Upper lobe of right lung (tissue), 1 donor: Measurements from ENCODE around the gene MYO1G. TPM values are rescaled to one million over a fixed set of nuclear protein-coding genes. Genes with fewer than 3 reads are reported as not detected.
"Not testable (repeated sequence)": the region's sequence is repeated elsewhere in the genome, so short reads cannot be mapped to it uniquely, and the experiment has no call there.

Experiments
- ATAC-seq: fragments of 200-7000 bp; cut with Tn5 transposase; one replicate; pipeline ENCODE4 v1.9.1; 2020; ENCODE audit warnings: mild to moderate bottlenecking, moderate library complexity
- DNase-seq: peaks from one replicate; pipeline ENCODE4 v3.0.0-alpha.2; 2020
- H3K27ac ChIP-seq: fragments of 200-600 bp; one replicate; pipeline ENCODE4 v1.8.0; 2022
- H3K27me3 ChIP-seq: fragments of 200-600 bp; one replicate; pipeline ENCODE4 v1.8.0; 2022; ENCODE audit warnings: mild to moderate bottlenecking
- H3K36me3 ChIP-seq: fragments of 200-600 bp; one replicate; pipeline ENCODE4 v1.8.0; 2022
- H3K4me1 ChIP-seq: fragments of 200-600 bp; one replicate; pipeline ENCODE4 v1.8.0; 2022
- H3K4me3 ChIP-seq: fragments of 200-600 bp; one replicate; pipeline ENCODE4 v1.8.0; 2022; ENCODE audit warnings: mild to moderate bottlenecking
- H3K9me3 ChIP-seq: fragments of 200-600 bp; one replicate; pipeline ENCODE4 v1.8.0; 2022
- CTCF ChIP-seq: fragments of 200-600 bp; IDR thresholded peaks from one replicate; pipeline ENCODE4 v1.8.0; 2022; ENCODE audit warnings: antibody characterized with exemption
- intact Hi-C: fragments of 100-400 bp; cut with DNase I; formaldehyde crosslinking; loops from one replicate; pipeline ENCODE4 v1.11.0; 2022
- long read RNA-seq: library from polyadenylated mRNA; unstranded; transcript quantifications from one replicate; pipeline ENCODE4 v2.0.0, GENCODE V29; 2021
- total RNA-seq: library from RNA; stranded (reverse); fragmentation: NEBNext Ultra II Directional; extraction: Animal tissue kit (Norgen Biotek cat#: 25700); gene quantifications from one replicate; pipeline ENCODE4 v1.2.1, GENCODE V29; 2021
- donor health status: DM: no; HTN: yes; CAD: no; lungs with severe emphysema.

The MYO1G gene
- total RNA-seq = 21.0 TPM
- long read RNA-seq, transcript MYO1G-201 (22 exons, 3,267 nt) = major isoform, 8 of 37 reads
- long read RNA-seq, partial matches to known transcripts = 19 of 37 reads
- long read RNA-seq, other reads (novel, unspliced or antisense) = 10 of 37 reads

- no peaks in the 10 kb centered on the region for H3K27me3 ChIP-seq
- no peak for TF ChIP-seq CTCF
- H3K4me3 ChIP-seq = peak within 1 kb of the TSS; percentile 42
- intact Hi-C loops = no loop called here
- H3K36me3 ChIP-seq = peaks cover 15% of the 10 kb centered on the region
- H3K9me3 ChIP-seq = no peaks in the 10 kb centered on the region
- DNase-seq = peak; percentile 82
- peaks cover 34% of the 10 kb centered on the region for H3K4me1 ChIP-seq
- peak within 1 kb of the TSS; percentile 66 for H3K27ac ChIP-seq
- ATAC-seq = peak; percentile 74
These were observed at the start of gene MYO1G for GRCh38 chr7:44978511-44979366. TSS of gene MYO1G (minus strand) at chr7:44979015. CDS start at chr7:44978961, 54 bp downstream.

GRCh38 chr7:45028138-45028919 lies 49.5 kb upstream of the MYO1G start:
- peak overlapping the region; percentile 48 for H3K4me3 ChIP-seq

GRCh38 chr7:45027774-45028114 lies 48.9 kb upstream of the MYO1G start:
- Histone ChIP-seq H3K27ac (peak overlapping the region; percentile 72), H3K9me3 (no peaks in the 10 kb centered on the region), H3K27me3 (no peaks in the 10 kb centered on the region), H3K36me3 (peaks cover 6% of the 10 kb centered on the region), H3K4me1 (no peaks in the 10 kb centered on the region), H3K4me3 (peak overlapping the region; percentile 48)
- ATAC-seq = peak; percentile 23
- intact Hi-C loops = no loop called here
- TF ChIP-seq CTCF = no peak
- no peak for DNase-seq

More at GRCh38 chr7:45028138-45028919, 49.5 kb upstream of the MYO1G start:
- H3K4me1 ChIP-seq = no peaks in the 10 kb centered on the region
- peak overlapping the region; percentile 72 for H3K27ac ChIP-seq
- H3K27me3 ChIP-seq = no peaks in the 10 kb centered on the region
- DNase-seq (no peak), ATAC-seq (no peak)
- no peaks in the 10 kb centered on the region for H3K9me3 ChIP-seq
- peaks cover 6% of the 10 kb centered on the region for H3K36me3 ChIP-seq
- intact Hi-C loops = no loop called here
- TF ChIP-seq CTCF = no peak

- TF ChIP-seq CTCF = no peak
- H3K4me1 ChIP-seq = no peaks in the 10 kb centered on the region
- H3K4me3 ChIP-seq = peak overlapping the region; percentile 48
- intact Hi-C loops = no loop called here
- H3K36me3 ChIP-seq = peaks cover 6% of the 10 kb centered on the region
- no peaks in the 10 kb centered on the region for H3K27me3 ChIP-seq
- DNase-seq (no peak), ATAC-seq (peak; percentile 69)
- H3K9me3 ChIP-seq = no peaks in the 10 kb centered on the region
- H3K27ac ChIP-seq = peak overlapping the region; percentile 72
These were observed 48.4 kb upstream of the MYO1G start for GRCh38 chr7:45026984-45027773.

- Histone ChIP-seq H3K4me3 (no peak overlapping the region), H3K36me3 (peaks cover 6% of the 10 kb centered on the region), H3K27ac (no peak overlapping the region), H3K9me3 (no peaks in the 10 kb centered on the region), H3K4me1 (no peaks in the 10 kb centered on the region), H3K27me3 (no peaks in the 10 kb centered on the region)
- ATAC-seq (no peak), DNase-seq (no peak)
- intact Hi-C loops = no loop called here
- no peak for TF ChIP-seq CTCF
These were observed 47.2 kb upstream of the MYO1G start for GRCh38 chr7:45026013-45026412.

GRCh38 chr7:45025473-45025872 lies 46.7 kb upstream of the MYO1G start:
- H3K9me3 ChIP-seq, intact Hi-C loops, ATAC-seq, H3K27ac ChIP-seq, H3K36me3 ChIP-seq, H3K27me3 ChIP-seq, DNase-seq, H3K4me1 ChIP-seq, H3K4me3 ChIP-seq: not testable (repeated sequence)
